GM03348 (cell line): ENCODE measurements around the gene DACT2.
"Not testable (repeated sequence)": the region's sequence is repeated elsewhere in the genome, so short reads cannot be mapped to it uniquely, and the experiment has no call there.

Experiments used
- DNase-seq: peaks from one replicate; pipeline ENCODE4 v3.0.0; 2012; ENCODE audit warnings: low spot score

The DACT2 gene

GRCh38 chr6:168318579-168319278 lies 848 bp downstream of the DACT2 start:
- no peak for DNase-seq

GRCh38 chr6:168318090-168318489 lies 1.5 kb downstream of the DACT2 start:
- no peak for DNase-seq

GRCh38 chr6:168315596-168315995 lies 4.0 kb downstream of the DACT2 start:
- DNase-seq, result no peak

GRCh38 chr6:168314948-168315347 lies 4.6 kb downstream of the DACT2 start:
- no peak for DNase-seq

GRCh38 chr6:168314021-168314420 lies 5.6 kb downstream of the DACT2 start:
- no peak for DNase-seq

- no peak for DNase-seq
Observed at GRCh38 chr6:168313431-168314011, 6.1 kb downstream of the DACT2 start.

- DNase-seq, result not testable (repeated sequence)
Observed at GRCh38 chr6:168312125-168312507, 7.5 kb downstream of the DACT2 start.

GRCh38 chr6:168311410-168312124 lies 8.0 kb downstream of the DACT2 start:
- no peak for DNase-seq

GRCh38 chr6:168310945-168311344 lies 8.6 kb downstream of the DACT2 start:
- DNase-seq, result no peak

- DNase-seq, result no peak
Observed at GRCh38 chr6:168310403-168310802, 9.2 kb downstream of the DACT2 start.

GRCh38 chr6:168309997-168310396 lies 9.6 kb downstream of the DACT2 start:
- no peak for DNase-seq

GRCh38 chr6:168309183-168309582 lies 10.4 kb downstream of the DACT2 start:
- no peak for DNase-seq

- DNase-seq, result no peak
Observed at GRCh38 chr6:168308390-168309144, 11.0 kb downstream of the DACT2 start.

- DNase-seq, result no peak
Observed at GRCh38 chr6:168307695-168308021, 11.9 kb downstream of the DACT2 start.

- no peak for DNase-seq
Observed at GRCh38 chr6:168307015-168307694, 12.4 kb downstream of the DACT2 start.

GRCh38 chr6:168305863-168306262 lies 13.7 kb downstream of the DACT2 start:
- no peak for DNase-seq

- DNase-seq, result no peak
Observed at GRCh38 chr6:168305096-168305749, 14.4 kb downstream of the DACT2 start.

GRCh38 chr6:168304752-168305015 lies 14.9 kb downstream of the DACT2 start:
- DNase-seq, result no peak

- DNase-seq, result no peak
Observed at GRCh38 chr6:168303982-168304751, 15.4 kb downstream of the DACT2 start.

- DNase-seq, result no peak
Observed at GRCh38 chr6:168302534-168302933, 17.0 kb downstream of the DACT2 start.
